SU-DHL-6 (cell line): ENCODE results near the gene TENT5C.

Experiments
- H2AFZ ChIP-seq: fragments of 200-600 bp; sonication (generic); 2 replicates; pipeline ENCODE4 v1.6.1; 2014; ENCODE audit warnings: low read depth, mild to moderate bottlenecking, moderate library complexity, mixed read lengths, antibody characterized with exemption, low read length; ENCODE audit not compliant: severe bottlenecking
- H3F3A ChIP-seq: fragments of 200-600 bp; shearing (Covaris generic); 2 replicates; pipeline ENCODE4 v1.6.0; 2016; ENCODE audit warnings: antibody characterized with exemption, mild to moderate bottlenecking; ENCODE audit not compliant: insufficient read depth
- H3K27ac ChIP-seq: fragments of 200-600 bp; sonication (generic); 2 replicates; pipeline ENCODE4 v1.5.1; 2016; ENCODE audit warnings: low read depth, mild to moderate bottlenecking, low read length, moderate library complexity, mixed read lengths
- H3K27me3 ChIP-seq: fragments of 200-600 bp; sonication (generic), shearing (Covaris generic); 2 replicates; pipeline ENCODE4 v1.6.0; 2014; ENCODE audit warnings: mild to moderate bottlenecking, low read length
- H3K36me3 ChIP-seq: fragments of 200-600 bp; sonication (generic); 2 replicates; pipeline ENCODE4 v1.6.1; 2014; ENCODE audit warnings: mild to moderate bottlenecking, low read length, mixed read lengths
- H3K4me2 ChIP-seq: fragments of 300-600, 200-600 bp; shearing (Covaris generic), sonication (generic); 2 replicates; pipeline ENCODE4 v1.6.0; 2014; ENCODE audit warnings: low read length, low read depth, mild to moderate bottlenecking; ENCODE audit not compliant: poor library complexity, severe bottlenecking
- H3K4me3 ChIP-seq: fragments of 200-600 bp; sonication (generic); 2 replicates; pipeline ENCODE4 v1.5.1; 2014; ENCODE audit warnings: antibody characterized with exemption, low read length, mild to moderate bottlenecking, mixed read lengths; ENCODE audit not compliant: insufficient read depth, poor library complexity, severe bottlenecking
- H3K79me2 ChIP-seq: fragments of 200-600 bp; sonication (generic); 2 replicates; pipeline ENCODE4 v1.6.1; 2014; ENCODE audit warnings: mild to moderate bottlenecking, low read length, moderate library complexity; ENCODE audit not compliant: insufficient read depth
- H3K9ac ChIP-seq: fragments of 200-600 bp; sonication (generic); 2 replicates; pipeline ENCODE4 v1.7.0; 2014; ENCODE audit warnings: mild to moderate bottlenecking, low read length
- H3K9me2 ChIP-seq: fragments of 200-600 bp; sonication (generic); replicated peaks from 2 replicates; pipeline ENCODE4 v1.6.1; 2014; ENCODE audit warnings: low read length; ENCODE audit not compliant: insufficient read depth
- H3K9me3 ChIP-seq: fragments of 200-600 bp; sonication (generic); 2 replicates; pipeline ENCODE4 v1.6.1; 2014; ENCODE audit warnings: low read length, mixed read lengths; ENCODE audit not compliant: insufficient read depth
- H4K20me1 ChIP-seq: fragments of 200-600 bp; sonication (generic); 2 replicates; pipeline ENCODE4 v1.6.1; 2014; ENCODE audit warnings: low read depth, mild to moderate bottlenecking, antibody characterized with exemption, low read length, moderate library complexity, mixed read lengths
- CTCF ChIP-seq: fragments of 200-600 bp; sonication (generic); IDR thresholded peaks from one replicate; pipeline ENCODE4 v1.5.1; 2017; ENCODE audit warnings: antibody characterized with exemption, mild to moderate bottlenecking, low read length, moderate library complexity; ENCODE audit not compliant: insufficient read depth, poor library complexity, severe bottlenecking
- EZH2phosphoT487 ChIP-seq: fragments of 200-600 bp; sonication (generic), shearing (Covaris generic); conservative IDR thresholded peaks from 2 replicates; pipeline ENCODE4 v1.6.1; 2018; ENCODE audit warnings: mild to moderate bottlenecking, antibody characterized with exemption, low read length, moderate library complexity, mixed read lengths

The TENT5C gene

GRCh38 chr1:117562581-117563491 lies 43.0 kb upstream of the TENT5C start:
- H3K9me2 ChIP-seq: no peaks in the 10 kb centered on the region
- no peak overlapping the region for H3K4me3 ChIP-seq
- H3K9me3 ChIP-seq: no peaks in the 10 kb centered on the region
- no peaks in the 10 kb centered on the region for H3K36me3 ChIP-seq
- no peak for TF ChIP-seq CTCF
- TF ChIP-seq EZH2phosphoT487: no peak
- no peaks in the 10 kb centered on the region for H4K20me1 ChIP-seq
- H3K27me3 ChIP-seq: no peaks in the 10 kb centered on the region
- no peak overlapping the region for H3K27ac ChIP-seq
- no peak overlapping the region for H3K4me2 ChIP-seq
- H2AFZ ChIP-seq: no peak overlapping the region
- H3K79me2 ChIP-seq: no peaks in the 10 kb centered on the region
- no peak overlapping the region for H3K9ac ChIP-seq
- H3F3A ChIP-seq: no peaks in the 10 kb centered on the region

- TF ChIP-seq CTCF: no peak
- TF ChIP-seq EZH2phosphoT487: no peak
- Histone ChIP-seq H3K4me2 (no peak overlapping the region), H3K27ac (no peak overlapping the region), H3K36me3 (no peaks in the 10 kb centered on the region), H3F3A (no peaks in the 10 kb centered on the region), H2AFZ (no peak overlapping the region), H4K20me1 (no peaks in the 10 kb centered on the region), H3K79me2 (no peaks in the 10 kb centered on the region), H3K9me3 (no peaks in the 10 kb centered on the region), H3K9me2 (no peaks in the 10 kb centered on the region), H3K9ac (no peak overlapping the region), H3K4me3 (no peak overlapping the region), H3K27me3 (no peaks in the 10 kb centered on the region)
These were observed 42.4 kb upstream of the TENT5C start for GRCh38 chr1:117563492-117563875.

GRCh38 chr1:117564227-117565075 lies 41.4 kb upstream of the TENT5C start:
- Histone ChIP-seq H3K4me3 (no peak overlapping the region), H3K9me2 (no peaks in the 10 kb centered on the region), H3K4me2 (no peak overlapping the region), H3K27ac (no peak overlapping the region), H4K20me1 (no peaks in the 10 kb centered on the region), H3F3A (no peaks in the 10 kb centered on the region), H3K27me3 (no peaks in the 10 kb centered on the region), H3K9me3 (no peaks in the 10 kb centered on the region), H2AFZ (no peak overlapping the region), H3K79me2 (no peaks in the 10 kb centered on the region), H3K9ac (no peak overlapping the region), H3K36me3 (no peaks in the 10 kb centered on the region)
- TF ChIP-seq EZH2phosphoT487 (no peak), CTCF (no peak)
